WI38 (cell line): ENCODE measurements around the gene PARD3.

Source experiments
- H3K4me3 ChIP-seq: 2 replicates; pipeline ENCODE4 v1.5.1; 2011; ENCODE audit warnings: low read depth, mild to moderate bottlenecking, control low read depth, low read length
- TF ChIP-seq, protein P1 (sequence below): IDR thresholded peaks from 2 replicates; pipeline ENCODE4 v1.5.1; 2012; ENCODE audit warnings: low read depth, mild to moderate bottlenecking, control low read depth, low read length

PARD3 gene

DNA sequence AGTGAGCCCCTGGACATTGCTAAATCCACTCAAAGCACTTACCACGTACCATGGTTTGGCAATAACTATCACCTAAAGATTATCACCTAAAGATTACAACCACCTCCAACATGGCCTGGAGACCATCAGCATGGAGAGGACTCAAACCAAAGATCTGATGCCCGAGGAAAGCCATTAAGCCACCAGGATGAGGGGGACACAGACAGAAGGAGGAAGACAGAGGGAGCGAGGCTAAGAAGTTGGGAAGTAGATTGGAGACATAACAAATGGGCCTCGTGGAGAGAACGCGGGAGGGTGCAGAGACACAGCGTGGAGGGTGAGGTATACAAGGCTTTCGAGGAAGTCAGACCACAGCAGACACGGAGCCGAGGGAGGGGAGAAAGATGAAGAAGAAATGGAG, 700.2 kb downstream of the PARD3 start:
- TF ChIP-seq, protein P1, sequence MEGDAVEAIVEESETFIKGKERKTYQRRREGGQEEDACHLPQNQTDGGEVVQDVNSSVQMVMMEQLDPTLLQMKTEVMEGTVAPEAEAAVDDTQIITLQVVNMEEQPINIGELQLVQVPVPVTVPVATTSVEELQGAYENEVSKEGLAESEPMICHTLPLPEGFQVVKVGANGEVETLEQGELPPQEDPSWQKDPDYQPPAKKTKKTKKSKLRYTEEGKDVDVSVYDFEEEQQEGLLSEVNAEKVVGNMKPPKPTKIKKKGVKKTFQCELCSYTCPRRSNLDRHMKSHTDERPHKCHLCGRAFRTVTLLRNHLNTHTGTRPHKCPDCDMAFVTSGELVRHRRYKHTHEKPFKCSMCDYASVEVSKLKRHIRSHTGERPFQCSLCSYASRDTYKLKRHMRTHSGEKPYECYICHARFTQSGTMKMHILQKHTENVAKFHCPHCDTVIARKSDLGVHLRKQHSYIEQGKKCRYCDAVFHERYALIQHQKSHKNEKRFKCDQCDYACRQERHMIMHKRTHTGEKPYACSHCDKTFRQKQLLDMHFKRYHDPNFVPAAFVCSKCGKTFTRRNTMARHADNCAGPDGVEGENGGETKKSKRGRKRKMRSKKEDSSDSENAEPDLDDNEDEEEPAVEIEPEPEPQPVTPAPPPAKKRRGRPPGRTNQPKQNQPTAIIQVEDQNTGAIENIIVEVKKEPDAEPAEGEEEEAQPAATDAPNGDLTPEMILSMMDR: no peak
- H3K4me3 ChIP-seq: no peak overlapping the region

DNA sequence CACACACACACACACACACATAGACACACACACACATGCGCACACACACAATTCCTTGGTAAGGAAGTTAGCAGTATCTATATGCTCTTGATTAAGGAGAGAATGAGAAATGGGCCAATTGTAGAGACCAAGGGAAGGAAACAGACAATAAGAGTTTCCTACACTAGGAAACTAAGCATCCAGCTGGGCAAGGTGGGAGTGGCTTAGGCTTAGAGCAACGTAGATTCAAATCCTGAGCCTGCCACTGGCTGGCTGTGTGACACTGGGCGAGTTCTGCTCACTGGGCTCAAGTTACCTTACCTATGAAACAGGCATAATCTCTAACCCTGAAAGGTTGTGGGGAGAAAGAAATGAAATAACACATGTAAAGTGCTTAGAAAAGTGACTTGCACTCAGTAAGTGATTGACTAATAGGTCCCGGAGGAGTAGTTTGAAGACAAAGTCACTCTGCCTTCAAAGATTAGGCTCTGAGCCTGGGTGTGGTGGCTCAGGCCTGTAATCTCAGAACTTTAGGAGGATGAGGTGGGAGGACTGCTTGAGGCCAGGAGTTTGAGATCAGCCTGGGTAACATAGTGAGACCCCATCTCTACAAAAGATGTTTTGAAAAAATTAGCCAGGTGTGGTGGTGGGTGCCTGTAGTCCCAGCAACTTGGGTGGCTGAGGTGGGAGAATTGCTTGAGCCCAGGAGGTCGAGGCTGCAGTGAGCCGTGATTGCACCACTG, 701.4 kb downstream of the PARD3 start:
- H3K4me3 ChIP-seq: no peak overlapping the region
- TF ChIP-seq, protein P1: no peak

DNA sequence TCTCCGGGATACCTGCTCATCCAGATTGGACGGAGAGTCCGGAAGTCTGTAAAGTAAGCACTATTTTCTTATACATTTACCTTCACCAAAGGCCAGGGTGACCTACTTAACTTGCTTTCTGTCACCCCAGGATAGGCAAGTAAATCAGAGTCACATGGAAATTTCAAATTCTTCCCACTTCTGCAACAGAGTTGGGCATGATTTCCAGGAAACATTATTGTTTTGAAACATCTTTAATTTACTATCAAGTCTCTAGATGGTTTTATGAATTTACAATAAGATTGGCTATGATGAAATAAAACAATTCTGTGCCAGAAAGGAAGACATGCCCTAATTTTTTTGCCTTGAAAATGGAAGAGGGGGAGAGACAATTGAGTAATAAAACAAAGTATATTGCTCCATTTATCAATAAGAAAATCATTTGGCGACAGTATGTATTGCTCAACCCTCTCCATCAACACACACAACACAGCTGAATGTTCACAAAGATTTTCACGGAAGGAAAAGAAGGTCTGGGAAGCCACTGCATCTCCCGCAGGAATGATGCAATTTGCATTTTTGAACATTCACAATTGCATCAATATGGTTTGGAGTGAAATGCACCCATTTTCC, 702.8 kb downstream of the PARD3 start:
- H3K4me3 ChIP-seq: no peak overlapping the region
- TF ChIP-seq, protein P1: no peak

DNA sequence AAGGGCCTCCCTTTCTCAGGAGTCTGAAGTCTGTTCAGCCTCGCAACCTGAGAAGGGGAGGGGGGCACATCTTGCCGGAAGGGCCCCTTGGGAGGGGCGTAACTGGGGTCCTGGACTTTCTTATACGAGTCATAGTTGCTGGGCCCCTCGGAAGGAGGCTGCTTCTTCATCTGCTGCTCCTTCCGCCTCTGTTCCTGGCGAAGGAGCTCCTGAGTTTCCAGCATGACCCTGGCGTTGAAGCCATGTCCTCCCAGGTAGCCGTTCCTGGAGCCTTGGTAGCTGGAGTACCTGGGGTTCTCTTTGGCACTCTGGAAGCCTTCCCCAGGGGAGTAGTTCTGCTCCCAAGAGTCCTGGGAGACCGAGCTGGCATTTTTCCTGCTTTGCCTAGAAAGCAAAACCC, 703.9 kb downstream of the PARD3 start:
- TF ChIP-seq, protein P1: no peak
- H3K4me3 ChIP-seq: no peak overlapping the region

DNA sequence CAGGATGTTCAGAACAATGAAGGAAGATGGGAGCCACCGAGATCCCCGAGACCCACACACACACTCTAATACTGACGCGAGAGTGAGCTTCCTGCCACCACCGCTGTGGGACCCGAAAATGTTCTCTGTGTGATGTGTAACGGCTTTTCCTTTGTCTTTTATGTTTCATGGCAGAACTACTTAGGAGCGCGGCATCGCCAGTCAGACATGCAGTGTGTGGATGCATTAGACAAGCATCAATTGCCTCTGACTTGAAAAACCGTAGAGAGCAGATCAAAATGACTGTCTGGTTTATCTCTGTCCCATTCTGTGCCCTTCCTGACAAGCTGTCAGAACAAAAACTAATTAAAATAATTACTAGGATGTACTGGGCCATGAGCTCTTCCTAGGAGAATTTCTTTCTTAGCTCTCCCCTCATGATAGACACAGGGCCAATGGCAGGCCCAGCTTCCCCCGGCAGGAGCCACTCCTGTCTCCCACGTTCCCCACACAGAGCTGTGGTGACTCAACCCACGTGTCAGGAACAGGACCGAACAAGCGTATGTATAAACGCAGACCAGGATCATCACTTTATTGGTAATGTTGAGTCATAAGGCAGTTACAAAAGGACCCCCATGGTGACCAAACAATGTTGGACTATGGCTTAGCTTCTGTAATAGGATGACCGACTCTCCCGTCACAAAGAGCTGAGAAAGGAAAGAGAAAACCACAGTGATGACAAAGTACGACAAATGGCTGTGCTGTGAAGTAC, 705.0 kb downstream of the PARD3 start:
- TF ChIP-seq, protein P1: no peak
- H3K4me3 ChIP-seq: no peak overlapping the region

DNA sequence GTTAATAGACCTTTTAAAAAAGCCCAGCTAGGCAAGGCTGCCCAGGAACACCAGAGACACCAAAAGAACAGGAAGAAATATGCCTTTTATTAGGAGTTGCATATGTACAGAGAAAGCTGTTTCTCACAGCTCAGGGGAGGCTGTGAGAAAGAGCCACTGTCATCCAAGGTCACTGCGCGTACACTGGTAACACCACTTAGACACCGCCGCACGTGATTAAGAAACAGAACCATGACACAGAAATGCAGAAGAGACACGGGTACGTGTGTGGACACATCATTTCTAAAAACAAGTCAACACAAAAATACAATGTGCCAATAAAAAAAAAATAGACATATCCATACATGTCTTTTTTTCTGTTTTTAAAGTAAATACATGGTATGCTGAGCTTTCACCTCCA, 705.6 kb downstream of the PARD3 start:
- TF ChIP-seq, protein P1: no peak
- no peak overlapping the region for H3K4me3 ChIP-seq
